ENCODE data around the gene TNFRSF8.

DNA sequence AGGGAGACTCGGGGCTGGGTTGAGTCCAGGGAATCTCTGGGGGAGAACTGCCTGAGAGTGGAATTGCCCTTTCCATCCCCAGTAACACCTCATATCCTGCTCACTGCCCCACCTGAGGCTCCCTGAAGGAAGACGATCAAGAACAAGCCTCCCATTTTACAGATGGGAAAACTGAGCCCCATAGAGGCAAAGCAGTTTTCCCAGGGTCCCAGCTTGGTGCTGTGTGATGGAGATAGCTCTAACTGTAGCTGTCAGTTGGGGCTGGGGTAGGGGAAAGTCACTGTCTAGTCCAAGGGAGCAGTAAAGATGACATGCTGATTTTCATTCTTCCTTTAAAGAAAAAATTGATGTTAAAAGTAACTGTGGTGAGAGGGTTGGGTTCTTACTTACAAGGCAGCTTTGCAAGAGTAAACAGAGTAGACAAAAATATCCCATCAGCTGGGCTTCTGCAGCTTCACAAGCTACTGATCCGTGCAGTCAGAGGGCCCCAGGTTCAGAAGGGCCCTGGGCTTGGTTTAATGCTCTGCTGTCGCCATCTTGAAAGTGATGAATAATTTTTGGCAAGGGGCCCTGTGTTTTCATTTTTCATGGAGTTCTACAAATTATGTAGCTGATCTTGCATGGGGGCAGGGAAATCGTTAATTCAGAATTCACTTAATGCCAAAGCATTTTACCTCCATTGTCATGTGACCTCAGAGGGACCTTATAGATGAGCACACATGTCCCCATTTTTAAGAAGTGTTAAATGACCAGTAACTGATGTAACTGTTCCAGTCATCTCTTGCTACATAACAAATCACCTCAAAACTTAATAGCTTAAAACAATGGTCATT lies 86.1 kb downstream of the TNFRSF8 start:
- TF ChIP-seq, protein P1, sequence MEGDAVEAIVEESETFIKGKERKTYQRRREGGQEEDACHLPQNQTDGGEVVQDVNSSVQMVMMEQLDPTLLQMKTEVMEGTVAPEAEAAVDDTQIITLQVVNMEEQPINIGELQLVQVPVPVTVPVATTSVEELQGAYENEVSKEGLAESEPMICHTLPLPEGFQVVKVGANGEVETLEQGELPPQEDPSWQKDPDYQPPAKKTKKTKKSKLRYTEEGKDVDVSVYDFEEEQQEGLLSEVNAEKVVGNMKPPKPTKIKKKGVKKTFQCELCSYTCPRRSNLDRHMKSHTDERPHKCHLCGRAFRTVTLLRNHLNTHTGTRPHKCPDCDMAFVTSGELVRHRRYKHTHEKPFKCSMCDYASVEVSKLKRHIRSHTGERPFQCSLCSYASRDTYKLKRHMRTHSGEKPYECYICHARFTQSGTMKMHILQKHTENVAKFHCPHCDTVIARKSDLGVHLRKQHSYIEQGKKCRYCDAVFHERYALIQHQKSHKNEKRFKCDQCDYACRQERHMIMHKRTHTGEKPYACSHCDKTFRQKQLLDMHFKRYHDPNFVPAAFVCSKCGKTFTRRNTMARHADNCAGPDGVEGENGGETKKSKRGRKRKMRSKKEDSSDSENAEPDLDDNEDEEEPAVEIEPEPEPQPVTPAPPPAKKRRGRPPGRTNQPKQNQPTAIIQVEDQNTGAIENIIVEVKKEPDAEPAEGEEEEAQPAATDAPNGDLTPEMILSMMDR (IDR thresholded peaks at IDR 0.05; ENCODE audit: poor library complexity), result no peak
- no peak for TF ChIP-seq EZH2 (IDR thresholded peaks at IDR 0.05; ENCODE audit: borderline replicate concordance)

Measured in hepatocyte (in vitro differentiated cells).